Measurements from ENCODE around the gene LENEP.

Gene LENEP

GRCh38 chr1:154993572-154994268 lies at the start of gene LENEP:
Gene LENEP (plus strand): TSS chr1:154993586. CDS start chr1:154993608, 22 bp downstream.
- DNase-seq (ENCODE audit: low spot score), result no peak

- no peak for DNase-seq (ENCODE audit: low spot score)
Observed at GRCh38 chr1:154943649-154944400, 49.6 kb upstream of the LENEP start.

- no peak for DNase-seq (ENCODE audit: low spot score)
Observed at GRCh38 chr1:154944401-154945159, 48.8 kb upstream of the LENEP start.

DNA sequence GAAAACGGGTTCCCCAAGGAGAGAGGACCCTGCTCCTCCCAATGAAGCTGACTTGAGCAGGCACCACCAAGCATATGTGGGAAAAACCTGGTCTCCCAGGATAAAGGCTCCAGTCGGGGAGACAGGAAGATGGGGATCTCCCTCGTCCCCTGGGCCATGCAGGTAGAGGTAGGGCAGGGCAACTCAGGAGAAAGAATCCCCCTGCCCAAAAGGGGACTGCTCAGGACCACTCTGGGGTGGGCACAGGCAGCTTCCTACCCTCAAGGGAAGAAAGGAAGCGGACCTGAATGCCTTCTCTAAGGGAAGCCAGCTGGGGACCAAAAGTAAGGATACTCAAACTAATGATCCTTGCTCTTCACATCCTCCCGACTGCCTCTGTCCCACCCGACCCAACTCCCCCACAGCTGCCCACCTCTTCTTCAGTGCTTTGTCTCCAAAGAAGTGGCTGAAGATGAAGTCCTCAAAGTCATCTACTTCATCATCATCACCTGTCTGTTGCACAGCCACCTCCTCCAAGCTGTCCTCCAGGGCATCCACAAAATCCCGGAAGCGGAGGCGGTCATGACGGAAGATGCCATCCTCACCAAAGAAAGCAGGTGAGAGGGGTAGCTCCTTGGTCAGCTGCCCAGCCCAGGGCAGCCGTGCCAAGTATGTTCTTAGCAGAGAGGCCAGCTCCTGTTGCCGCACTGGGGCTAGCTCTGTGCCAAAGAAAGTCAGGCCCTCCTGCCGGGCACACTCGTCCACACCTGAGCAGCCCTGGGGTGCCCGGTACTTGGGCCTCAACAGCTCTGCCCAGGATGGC lies 48.0 kb upstream of the LENEP start:
- no peak for DNase-seq (ENCODE audit: low spot score)

DNA sequence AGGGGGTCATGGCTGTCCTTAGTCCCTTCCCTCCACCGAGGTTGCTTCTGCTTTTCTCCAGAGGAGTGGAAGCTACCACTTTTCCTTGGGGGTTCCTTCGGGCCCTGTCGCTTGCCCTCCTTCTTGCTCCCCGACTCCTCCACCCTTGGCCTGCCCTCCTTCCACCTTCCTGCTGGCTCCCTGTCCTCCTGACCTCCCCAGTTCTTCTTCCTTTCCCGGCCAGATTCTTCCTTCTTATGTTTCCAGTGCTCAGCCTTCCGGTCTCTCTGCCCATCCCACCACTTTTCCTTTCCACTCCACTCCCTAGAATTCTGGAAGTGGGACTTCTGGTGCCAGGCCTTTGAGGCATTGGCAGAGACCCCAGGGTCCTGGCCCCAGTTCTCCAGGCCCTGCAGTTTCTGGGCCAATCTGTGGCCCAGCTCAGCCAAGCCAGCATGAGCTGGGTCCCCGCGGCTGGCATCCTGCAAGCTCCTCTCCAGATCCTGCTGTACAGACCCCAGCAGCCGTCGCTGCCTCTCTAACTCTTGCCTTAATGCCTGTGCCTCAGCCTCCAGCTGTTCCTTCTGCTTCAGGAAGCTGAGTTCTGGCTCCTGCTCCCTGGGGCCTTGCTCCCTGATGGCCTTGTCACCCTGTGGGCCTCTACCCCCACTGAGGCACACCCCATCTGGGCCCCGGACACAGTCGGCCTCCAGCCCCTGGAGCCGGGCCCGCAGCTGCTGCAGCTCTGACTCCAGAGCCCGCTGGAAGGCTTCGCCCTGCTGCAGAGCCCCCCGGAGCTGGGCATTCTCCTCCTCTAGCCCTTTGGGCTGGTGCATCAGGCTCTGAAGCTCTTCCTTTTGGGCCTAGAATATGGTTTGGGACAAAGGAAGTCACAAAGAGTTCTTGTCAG lies 47.2 kb upstream of the LENEP start:
- peak; percentile 45 for DNase-seq (ENCODE audit: low spot score)

DNA sequence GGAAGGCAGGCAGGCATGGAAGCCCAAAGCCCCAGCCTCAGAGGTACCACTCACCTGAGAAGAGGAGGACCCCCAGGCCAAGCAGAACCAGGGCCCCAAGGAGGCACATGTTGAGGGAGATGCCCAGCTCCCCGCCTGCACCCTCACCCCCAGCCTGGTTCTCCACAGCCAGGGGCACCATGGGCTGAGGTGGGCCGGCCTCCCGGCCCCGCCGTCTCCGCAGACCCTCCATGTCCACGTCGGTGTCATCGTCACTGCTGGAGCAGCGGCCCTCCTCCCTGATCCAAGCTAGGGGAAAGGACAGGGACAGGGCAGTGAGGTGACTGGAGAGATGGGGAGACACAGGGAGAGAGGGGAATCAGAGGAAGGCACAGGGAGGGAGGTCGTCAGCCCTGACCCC lies 45.3 kb upstream of the LENEP start:
- no peak for DNase-seq (ENCODE audit: low spot score)

DNA sequence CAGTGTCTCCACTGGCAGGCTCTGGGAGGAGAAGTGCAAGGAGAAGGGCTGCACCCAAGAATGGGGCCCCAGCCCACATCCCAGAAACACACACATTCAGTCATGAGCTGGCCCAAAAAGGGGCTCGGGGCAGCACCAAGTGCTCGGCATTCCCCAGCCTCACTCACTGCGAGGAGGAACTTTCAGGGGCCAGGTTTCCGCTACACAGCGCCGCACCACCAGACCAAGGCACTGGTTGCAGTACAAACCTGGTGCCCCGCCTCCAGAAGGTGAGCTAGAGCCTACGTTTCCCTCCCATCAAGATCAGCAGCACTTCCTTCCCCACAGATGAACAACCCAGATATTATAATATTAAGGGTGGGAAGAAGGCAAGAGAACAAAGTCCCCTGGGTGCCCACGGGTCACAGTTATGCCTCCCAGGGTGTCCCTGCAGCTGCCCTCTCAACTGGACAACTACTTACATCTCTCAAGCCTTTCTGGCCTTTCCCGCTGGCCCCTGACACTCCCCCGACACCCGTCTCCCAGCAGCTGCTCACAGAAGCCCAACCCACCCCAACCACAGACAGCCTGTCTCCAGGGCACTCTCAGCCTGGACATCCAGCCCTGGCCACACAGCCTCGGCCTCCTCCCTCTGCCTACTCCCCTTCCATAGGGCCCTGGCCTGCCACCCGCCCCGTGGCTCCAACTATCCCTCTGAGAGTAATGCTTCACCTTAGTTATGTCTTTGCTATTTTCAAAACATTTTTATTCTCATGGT lies 41.3 kb upstream of the LENEP start:
- DNase-seq (ENCODE audit: low spot score), result no peak

GRCh38 chr1:154952664-154953063 lies 40.7 kb upstream of the LENEP start:
- no peak for DNase-seq (ENCODE audit: low spot score)

DNA sequence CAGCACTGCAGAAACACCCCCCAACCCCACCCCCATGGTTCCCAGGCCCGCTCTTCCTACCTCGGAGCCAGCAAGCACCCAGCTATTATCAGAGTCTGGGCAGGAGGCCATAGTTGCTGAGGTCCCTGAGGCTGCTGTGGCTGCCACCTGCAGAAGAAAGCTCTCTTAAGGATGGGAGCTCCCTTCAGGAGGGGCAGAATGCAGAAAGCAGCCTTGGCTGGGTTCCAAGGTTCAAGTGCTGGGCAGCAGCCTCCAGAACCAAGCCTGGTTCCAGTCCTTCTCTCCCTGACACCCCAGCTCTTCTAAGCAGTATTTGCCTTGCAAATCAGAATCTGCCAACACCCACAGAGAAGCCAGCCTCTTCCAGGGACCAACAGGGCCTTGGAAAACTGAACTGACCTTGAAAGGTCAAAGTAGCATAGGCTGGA lies 39.8 kb upstream of the LENEP start:
- no peak for DNase-seq (ENCODE audit: low spot score)

DNA sequence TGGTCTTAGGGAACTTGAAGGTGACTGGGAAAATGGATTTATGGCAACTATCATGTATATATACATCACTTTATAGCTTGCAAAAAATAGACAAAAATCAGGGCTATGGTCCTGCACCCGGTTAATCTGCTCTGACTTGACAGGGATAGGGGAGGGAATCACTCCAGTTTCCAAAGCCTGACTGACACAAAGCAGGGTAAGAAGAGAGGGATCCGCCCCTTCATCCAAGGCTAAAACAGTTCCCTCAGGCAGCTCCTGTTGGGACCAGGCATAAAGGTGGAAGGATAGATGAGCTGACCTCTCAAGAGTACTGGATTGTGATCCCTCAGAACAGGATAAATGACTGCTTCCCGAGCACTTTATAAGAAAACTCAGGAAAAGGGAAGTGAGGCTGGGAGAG lies 38.8 kb upstream of the LENEP start:
- no peak for DNase-seq (ENCODE audit: low spot score)

DNA sequence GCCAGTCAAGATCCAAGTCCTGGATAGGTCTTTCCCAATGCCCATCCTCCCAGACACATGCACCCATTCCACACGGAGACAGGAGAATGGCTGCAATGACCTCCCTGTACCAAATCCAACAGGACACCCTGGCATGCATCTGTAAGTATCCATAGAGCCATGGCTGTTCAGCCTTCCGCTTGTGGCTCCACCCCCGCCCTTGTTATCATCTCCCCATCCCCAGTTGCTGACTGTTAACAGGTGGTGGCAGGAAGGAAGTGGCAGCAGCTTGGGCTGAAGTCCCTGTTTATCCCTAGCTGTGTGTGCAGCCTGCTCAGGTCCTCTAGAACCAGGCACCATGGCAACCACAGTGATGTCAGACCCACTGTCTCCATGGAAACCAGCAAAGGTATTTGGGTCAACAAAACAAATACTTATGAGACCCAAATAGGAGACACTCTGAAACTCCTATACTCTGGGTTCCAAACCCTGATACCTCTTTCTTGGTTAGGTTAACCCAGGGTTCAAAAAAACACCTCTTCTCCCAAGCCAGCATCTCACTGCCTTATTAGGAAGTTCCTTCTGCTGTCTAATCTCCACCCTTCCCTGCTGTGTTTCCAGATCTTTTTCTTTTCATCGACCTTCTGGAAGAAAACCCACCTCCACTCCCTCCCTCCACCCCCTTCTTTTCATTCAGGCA lies 38.2 kb upstream of the LENEP start:
- no peak for DNase-seq (ENCODE audit: low spot score)

- DNase-seq (ENCODE audit: low spot score), result peak; percentile 94
Observed at GRCh38 chr1:154955718-154956543, 37.5 kb upstream of the LENEP start, which contains the start of gene PBXIP1. Gene PBXIP1 (minus strand): TSS chr1:154956099. CDS start chr1:154953721, 2,378 bp downstream.

DNA sequence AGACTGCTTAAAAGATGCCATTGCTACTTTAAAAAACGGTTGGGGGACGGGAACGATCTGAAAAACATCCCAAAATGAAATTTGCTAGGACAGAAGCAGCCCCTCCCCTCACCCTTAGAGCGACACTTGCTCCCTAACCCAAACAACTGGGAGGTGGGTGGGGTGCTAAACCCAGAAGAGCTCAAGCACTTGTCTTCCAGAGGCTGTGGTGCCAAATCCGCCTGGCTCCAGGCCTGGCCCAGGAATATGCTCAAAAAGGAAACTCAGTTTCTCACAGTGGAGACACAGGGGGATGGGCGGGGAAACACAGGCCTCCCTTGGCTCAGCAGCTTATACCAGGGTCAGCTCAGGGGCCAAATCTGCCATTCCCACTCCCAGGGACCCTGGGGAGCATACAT lies 36.8 kb upstream of the LENEP start:
- no peak for DNase-seq (ENCODE audit: low spot score)

- no peak for DNase-seq (ENCODE audit: low spot score)
Observed at GRCh38 chr1:154957091-154957657, 36.2 kb upstream of the LENEP start.

GRCh38 chr1:154958036-154958435 lies 35.4 kb upstream of the LENEP start:
- no peak for DNase-seq (ENCODE audit: low spot score)

DNA sequence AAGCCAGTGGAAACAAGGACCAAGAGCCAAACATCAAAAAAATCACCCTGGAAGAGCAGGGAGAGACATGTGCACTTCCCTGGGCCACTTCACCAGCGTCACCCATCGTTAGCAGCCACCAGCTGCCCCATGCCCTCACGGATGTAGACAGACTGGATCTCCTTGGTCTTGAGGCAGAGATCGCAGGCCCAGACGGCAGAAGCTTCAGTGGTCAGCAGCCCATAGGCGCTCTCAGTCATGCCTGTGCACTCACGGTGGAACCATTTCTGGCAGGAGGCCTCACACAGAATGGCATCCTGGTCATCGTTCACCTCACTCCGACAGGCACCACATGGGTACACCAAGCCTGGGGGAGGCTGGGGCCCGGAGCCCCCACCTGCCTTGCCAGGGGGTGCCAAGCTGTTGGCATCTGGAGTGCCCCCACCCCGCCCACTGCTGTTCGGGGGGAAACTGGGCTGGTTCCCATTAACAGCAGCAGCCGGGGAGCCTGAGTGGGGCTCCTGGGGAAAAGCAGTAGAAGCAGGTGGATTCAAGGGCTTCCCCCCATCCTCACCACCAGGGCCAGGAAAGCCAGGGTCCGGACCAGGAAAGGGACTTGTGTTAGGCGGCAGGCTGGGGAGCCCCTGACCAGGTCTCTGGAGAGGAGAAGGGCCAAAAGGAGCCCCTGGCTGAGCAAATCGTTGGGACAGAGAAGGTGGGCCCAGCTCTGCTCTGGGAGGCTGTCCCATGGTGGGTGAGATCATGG lies 34.5 kb upstream of the LENEP start:
- DNase-seq (ENCODE audit: low spot score), result no peak

- no peak for DNase-seq (ENCODE audit: low spot score)
Observed at GRCh38 chr1:154959426-154959780, 34.0 kb upstream of the LENEP start.
